Fibroblast of pulmonary artery (primary cell): ENCODE results near the gene RAD50.

Experiments
- DNase-seq: peaks from one replicate; pipeline ENCODE4 v3.0.0-alpha.2; 2010; ENCODE audit warnings: low read depth
- H3K4me3 ChIP-seq: replicated peaks from 2 replicates; pipeline ENCODE4 v1.5.1; 2011; ENCODE audit warnings: low read depth, mild to moderate bottlenecking, control low read depth, low read length, moderate library complexity
- TF ChIP-seq, protein P1 (sequence below): IDR thresholded peaks from 2 replicates; pipeline ENCODE4 v1.5.1; 2011; ENCODE audit warnings: mild to moderate bottlenecking, control low read depth, low read length, inconsistent platforms; ENCODE audit errors: missing control alignments

The RAD50 gene

GRCh38 chr5:132667761-132668705 is 111.3 kb downstream of the RAD50 start:
- TF ChIP-seq, protein P1, sequence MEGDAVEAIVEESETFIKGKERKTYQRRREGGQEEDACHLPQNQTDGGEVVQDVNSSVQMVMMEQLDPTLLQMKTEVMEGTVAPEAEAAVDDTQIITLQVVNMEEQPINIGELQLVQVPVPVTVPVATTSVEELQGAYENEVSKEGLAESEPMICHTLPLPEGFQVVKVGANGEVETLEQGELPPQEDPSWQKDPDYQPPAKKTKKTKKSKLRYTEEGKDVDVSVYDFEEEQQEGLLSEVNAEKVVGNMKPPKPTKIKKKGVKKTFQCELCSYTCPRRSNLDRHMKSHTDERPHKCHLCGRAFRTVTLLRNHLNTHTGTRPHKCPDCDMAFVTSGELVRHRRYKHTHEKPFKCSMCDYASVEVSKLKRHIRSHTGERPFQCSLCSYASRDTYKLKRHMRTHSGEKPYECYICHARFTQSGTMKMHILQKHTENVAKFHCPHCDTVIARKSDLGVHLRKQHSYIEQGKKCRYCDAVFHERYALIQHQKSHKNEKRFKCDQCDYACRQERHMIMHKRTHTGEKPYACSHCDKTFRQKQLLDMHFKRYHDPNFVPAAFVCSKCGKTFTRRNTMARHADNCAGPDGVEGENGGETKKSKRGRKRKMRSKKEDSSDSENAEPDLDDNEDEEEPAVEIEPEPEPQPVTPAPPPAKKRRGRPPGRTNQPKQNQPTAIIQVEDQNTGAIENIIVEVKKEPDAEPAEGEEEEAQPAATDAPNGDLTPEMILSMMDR, result no peak
- DNase-seq, result no peak
- H3K4me3 ChIP-seq, result no peak overlapping the region

DNA sequence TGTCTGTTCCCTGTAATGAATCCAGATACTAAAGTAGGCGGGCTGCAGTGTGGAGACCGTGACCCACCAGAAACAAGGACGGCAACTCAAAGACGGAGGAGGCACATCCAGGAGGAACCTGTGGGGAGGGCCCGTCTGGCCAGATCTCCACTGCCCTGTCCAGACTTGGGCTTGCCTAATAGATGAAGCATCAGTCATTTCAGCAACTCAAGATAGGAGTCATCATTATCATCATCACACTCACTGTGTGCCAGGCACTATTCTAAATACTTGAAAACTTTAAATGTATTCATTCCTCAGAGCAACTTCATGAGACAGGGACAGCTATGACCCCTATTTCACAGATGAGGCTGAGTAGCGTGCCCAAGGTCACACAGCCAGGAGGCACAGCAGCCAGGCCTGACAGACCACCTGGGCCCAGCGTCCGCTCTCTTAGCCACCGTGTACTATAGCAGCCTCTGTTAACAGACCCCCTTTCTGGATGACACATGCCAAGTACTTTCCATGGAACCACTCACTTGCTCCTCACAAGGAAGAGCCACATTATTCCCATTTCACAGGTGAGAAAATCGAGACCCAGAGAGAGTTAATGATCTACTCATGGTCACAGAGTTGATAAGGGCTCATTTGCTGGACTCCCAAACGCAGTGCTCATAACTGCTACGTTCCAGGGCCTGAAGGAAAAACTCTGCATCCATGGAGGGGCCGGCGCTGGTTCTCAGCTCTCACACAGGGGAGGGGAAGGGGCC is 112.1 kb downstream of the RAD50 start:
- TF ChIP-seq, protein P1, result no peak
- H3K4me3 ChIP-seq, result no peak overlapping the region
- DNase-seq, result no peak

DNA sequence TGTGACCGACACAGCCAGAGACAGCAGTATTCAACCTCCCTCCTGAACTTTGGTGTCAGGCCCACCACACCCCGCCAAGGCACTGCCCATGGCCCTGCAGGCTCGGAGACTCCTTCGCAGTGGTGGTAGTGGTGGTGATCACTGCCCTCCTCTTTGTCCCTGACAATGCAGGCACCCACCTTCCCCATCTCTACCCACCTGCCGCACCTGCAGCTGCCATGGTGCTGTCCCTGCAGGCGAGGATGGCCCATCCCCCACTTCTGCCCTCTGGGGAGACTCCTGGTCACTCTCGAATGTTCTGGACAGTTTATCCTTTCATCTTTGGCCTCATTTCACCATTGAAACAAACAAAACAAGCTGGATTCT is 112.7 kb downstream of the RAD50 start:
- H3K4me3 ChIP-seq, result no peak overlapping the region
- no peak for DNase-seq
- TF ChIP-seq, protein P1, result no peak

DNA sequence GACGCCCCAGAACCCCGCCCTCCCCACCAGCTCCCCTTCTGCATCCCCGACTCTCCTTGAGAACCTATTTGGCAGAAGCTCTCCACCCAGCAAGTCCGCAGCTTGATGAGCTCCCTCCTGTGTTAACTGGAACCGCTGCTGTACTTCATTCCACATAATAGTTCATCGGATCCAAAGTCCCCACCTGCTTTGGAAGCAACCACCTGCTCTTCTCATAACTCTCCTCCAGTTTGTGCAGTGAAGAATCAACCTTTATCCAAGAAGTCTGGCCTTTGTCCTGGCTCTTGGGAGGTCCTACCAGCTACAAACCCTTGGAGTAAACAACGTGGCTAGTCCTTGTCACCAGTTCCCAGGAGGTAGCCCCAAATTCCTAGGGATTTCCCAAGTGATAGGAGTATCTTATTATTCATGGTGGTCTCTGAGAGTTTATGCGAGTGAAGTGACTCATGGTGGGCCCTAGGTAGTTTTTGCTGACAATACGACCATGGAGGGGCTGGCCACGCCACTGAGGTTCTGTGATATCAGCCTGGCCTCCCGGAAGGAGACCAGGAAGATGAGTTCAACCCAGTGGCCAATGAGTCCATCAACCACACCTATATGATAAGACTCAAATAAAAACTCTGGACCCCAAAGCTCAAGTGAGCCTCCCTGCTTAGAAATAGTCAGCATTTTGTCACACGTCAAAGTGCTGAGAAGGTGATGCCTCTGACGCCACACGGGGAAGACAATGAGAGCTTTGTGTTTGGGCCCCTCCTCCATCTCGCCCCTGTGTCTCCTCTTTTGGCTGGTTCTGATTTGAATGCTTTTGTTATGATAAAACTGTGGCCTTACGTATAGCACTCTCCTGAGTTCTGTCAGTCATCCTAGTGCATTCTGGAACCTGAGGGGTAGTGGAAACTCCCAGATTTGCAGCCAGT is 113.4 kb downstream of the RAD50 start:
- no peak for DNase-seq
- H3K4me3 ChIP-seq, result no peak overlapping the region
- TF ChIP-seq, protein P1, result no peak

DNA sequence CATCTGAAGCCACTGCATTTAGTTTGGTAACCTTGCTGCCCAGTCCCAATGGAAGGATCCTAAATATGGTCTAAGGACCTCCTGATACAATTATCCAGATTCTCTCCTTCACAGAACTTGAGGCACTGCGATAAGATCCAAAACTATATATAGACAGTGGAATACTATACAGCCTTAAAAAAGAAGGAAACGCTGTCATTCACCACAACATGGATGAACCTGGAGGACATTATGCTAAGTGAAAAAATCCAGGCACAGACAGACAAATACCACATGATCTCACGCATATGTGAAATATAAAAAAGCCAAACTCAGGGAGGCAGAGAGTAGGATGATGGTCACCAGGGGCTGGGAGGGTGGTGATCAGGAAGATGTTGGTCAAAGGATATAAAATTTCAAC is 114.2 kb downstream of the RAD50 start:
- no peak for DNase-seq
- TF ChIP-seq, protein P1, result no peak
- H3K4me3 ChIP-seq, result no peak overlapping the region

- TF ChIP-seq, protein P1, result no peak
- H3K4me3 ChIP-seq, result no peak overlapping the region
- DNase-seq, result no peak
Observed at GRCh38 chr5:132673488-132673887, 116.7 kb downstream of the RAD50 start.
